Panc1 (cell line): Measurements from ENCODE around the gene SNTA1.

Source experiments
- CTCF ChIP-seq: fragments of 450-650 bp; IDR thresholded peaks from 2 replicates; pipeline ENCODE4 v1.5.1; 2017; ENCODE audit warnings: mild to moderate bottlenecking
- REST ChIP-seq, 2 experiments: IDR thresholded peaks; 2 replicates each; pipeline ENCODE4 v1.6.1; 2011 to 2012; ENCODE audit warnings: low read depth in 2 of 2, control low read depth in 1 of 2, low read length in 1 of 2, mild to moderate bottlenecking in 1 of 2, moderate library complexity in 1 of 2; ENCODE audit not compliant: insufficient read depth in 1 of 2

- TF ChIP-seq CTCF (no peak), REST (IDR thresholded peaks at IDR 0.05; ENCODE audit: insufficient read depth in 1 of 2, low read depth in 2 of 2, low read length in 1 of 2) (no peak)
Observed at GRCh38 chr20:33474963-33475362, 31.4 kb upstream of the SNTA1 start.
